GOT3 (cell line): Measurements from ENCODE around the gene CPN1.
A peak's percentile ranks its signal among the peaks of the same experiment; 100 is the strongest.
"Not testable (repeated sequence)": the region's sequence is repeated elsewhere in the genome, so short reads cannot be mapped to it uniquely, and the experiment has no call there.

ENCODE experiments used
- DNase-seq: peaks from one replicate; lab custom pipeline; 2025; ENCODE audit warnings: mixed read lengths; lab: John Stamatoyannopoulos, UW

CPN1 gene

DNA sequence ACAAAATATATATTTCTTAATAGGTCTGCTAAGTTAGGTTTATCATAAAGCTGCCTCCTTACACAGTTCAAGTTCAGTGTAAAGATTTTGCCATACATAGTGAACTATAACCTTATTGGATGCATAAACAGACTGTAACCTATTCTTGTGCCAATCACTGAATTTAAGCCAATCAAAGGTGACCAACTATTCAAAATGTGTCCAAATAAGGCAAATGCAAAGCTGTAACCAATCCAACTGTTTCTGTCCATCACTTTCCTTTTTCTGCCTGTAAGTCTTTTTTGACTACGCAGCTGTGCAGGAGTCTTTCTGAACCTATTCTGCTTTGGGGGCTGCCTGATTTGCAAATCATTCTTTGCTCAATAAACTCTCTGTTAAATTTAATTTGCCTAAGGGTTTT lies 60.3 kb downstream of the CPN1 start:
- no peak for DNase-seq

- DNase-seq = no peak
Observed at GRCh38 chr10:100020886-100021253, 60.8 kb downstream of the CPN1 start.

GRCh38 chr10:100020142-100020885 lies 61.4 kb downstream of the CPN1 start:
- no peak for DNase-seq

GRCh38 chr10:100019787-100020141 lies 61.9 kb downstream of the CPN1 start:
- DNase-seq = no peak

DNA sequence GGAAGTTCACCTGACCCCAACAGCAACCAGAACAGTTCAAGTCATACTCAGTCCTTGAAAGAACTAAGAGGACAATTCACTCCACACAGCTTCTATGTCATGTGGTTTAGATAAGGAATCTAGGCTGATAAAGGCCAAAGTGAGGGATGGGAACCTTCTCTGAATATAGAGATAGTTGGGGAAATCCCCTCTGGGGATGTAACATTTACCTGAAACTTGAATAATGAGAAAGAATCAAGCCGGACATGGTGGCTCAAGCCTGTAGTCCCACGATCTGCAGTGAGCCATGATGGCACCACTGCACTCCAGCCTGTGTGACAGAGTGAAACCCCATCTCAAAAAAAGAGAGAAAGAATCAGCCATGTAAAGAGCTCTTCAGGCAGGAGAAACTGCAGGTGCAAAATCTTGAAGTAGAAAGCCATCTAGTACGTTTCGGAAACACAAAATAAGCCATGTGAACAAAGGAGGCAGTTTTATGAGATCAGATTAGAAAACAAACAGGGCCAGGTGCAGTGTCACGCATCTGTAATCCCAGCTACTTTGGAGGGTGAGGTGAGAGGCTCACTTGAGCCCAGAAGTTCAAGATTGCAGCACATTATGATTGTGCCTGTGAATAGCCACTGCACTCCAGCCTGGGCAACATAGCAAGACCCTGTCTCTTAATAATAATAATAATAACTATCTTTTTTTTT lies 67.5 kb downstream of the CPN1 start:
- no peak for DNase-seq

DNA sequence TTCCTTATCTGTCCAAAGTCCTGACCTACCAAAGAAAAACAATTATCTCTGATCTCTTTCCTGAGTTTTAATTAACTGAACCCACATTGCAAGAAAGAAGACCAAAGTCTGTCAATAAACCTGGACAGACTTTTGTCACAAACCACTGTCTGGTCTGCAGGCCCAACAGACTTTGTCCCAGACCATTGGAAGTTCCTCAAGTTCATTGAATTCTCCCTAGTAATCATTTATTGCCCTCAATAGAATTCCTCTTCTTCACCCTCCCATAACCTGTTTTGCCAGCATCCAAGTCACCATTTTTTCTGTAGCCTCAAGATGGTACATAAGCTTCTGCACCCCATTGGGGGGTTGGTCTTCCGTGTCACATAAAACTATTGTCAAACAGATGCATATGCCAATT lies 68.0 kb downstream of the CPN1 start:
- no peak for DNase-seq

GRCh38 chr10:100011906-100012305 lies 69.8 kb downstream of the CPN1 start:
- not testable (repeated sequence) for DNase-seq

DNA sequence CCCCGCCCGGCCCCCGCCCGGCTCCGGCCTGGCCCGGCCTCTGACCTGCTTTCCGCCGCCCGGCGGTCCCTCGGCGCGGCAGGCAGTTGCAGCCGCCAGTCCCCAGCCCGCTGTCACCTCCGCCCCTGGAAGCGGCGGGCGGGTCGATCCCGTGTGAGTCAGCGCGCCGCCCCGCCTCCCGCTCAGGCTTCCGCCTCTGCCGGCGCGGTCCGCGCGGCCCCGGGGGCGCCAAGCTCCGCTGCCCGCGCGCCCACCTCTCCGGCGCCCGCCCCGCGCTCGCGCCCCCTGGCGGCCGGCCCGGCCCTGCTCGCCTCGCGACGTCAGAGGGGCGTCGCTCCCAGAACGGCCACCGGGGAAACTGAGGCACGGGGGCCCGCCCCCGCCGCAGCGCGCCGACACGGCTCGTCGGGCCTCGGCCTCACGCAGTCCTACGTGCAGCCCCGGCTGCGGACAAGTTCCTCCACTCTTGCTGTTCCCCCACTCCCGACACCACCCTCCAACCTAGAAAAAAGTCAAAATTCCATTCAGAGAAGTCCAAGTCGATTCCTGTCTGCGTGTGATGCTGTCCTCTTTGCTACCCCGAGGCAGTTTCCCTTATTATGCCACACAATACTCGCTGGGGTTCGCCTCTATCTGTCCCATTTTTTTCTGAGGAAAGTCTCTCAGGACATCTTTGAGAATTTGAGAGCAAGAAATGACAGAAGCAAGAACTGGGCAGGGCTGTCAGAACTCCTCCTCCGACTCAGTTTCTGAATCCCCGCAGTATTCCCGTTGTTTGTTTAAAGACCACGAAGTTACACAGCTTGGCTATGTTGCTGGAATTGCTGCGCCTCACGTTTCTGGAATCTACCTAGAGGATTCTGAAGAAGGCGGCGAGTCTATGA lies 71.6 kb downstream of the CPN1 start, which contains the start of gene DNMBP:
TSS of gene DNMBP (minus strand) at position 155 of the 884 bp plus-strand sequence. CDS start 37,823 bp downstream, outside the sequence.
- peak; percentile 62 for DNase-seq

DNA sequence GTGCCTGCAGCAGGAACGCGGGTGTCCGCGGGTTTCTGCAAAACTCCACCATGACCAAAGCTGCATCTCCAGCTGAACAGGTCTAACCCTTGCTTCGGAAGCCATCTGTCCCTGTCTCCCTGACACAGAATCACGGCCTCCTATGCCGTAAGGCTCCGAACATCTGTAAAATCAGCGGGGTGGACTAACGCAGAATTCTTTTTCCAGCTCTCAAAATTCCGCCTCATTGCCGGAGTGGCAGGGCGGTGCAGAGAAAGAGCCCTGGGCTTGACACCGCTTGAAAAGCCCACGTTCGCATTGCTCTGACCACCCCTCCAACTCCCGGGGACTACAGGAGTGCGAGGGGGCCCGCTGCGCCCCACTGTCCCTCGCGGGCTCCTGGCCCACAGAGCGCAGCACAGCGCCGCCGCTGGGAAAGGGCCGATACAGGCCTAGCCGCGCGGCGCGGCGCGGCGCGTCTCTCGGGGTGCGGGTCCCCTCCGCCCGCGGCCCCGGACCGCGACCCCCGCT lies 72.3 kb downstream of the CPN1 start:
- peak; percentile 62 for DNase-seq

DNA sequence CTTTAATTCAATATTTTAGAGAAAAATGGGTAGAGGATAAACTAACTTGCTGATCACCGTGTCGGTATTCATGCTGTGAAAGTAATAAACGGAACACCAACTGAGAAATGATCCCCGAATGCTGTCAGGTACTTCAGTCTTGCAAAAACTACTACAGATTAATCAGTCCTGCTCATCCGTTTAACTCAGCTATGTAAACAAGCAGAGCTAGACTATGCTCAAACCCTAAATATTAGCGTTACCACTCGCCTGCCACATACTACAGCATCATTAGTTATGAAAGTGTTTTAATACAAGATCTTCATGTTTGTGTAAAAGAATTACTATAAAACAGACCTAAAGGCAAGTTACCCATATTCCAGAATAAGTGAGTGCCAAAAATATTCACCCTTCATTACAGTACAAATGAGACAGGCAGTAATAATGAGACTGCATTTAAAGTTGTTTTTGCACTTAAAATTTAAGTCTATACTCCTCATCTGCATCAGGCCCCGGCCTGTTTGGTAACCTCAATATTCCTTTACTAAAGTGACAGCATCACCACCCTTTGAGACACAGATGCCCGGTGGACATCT lies 72.9 kb downstream of the CPN1 start:
- no peak for DNase-seq

GRCh38 chr10:100008142-100008522 lies 73.5 kb downstream of the CPN1 start:
- no peak for DNase-seq

DNA sequence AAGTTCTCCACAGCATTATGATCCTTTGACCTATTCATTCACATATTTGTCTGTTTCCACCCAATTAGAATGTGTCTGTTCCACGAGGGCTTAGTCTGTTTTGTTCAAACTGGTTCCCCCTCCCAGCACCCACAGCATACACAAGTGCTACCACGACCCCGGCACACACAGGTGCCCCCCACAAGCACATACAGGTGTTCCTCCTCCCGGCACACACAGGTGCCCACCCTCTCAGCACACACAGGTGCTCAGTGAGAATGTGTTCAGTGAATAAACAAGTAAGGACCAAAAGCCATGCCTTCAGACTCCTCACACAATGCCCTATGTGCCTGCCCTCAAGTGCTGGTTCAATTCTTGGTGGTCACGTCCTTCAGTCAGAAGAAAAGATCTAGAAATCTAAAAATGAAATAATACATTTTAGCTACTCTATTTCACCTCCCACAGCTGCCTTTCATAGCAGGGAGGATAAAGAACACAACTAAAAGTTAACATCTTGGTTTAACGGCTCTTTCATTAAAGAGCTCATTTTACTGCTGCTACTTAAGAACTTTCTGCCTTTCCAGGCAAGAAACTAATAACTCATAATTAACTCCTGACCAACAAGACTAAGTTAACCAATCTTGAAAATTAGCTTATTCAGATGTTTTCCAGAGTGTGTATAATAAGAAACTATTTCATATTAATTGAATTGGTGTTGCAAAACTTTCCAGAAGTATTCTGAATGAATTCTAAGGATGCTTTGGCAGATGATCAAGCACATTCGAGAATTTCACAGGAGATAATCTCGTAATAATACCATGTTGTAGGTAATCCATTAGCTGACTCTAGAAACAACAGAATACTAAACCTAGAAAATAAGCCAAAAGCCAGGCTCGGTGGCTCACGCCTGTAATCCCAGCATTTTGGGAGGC lies 74.2 kb downstream of the CPN1 start:
- no peak for DNase-seq

GRCh38 chr10:100006243-100006886 lies 75.3 kb downstream of the CPN1 start:
- no peak for DNase-seq

DNA sequence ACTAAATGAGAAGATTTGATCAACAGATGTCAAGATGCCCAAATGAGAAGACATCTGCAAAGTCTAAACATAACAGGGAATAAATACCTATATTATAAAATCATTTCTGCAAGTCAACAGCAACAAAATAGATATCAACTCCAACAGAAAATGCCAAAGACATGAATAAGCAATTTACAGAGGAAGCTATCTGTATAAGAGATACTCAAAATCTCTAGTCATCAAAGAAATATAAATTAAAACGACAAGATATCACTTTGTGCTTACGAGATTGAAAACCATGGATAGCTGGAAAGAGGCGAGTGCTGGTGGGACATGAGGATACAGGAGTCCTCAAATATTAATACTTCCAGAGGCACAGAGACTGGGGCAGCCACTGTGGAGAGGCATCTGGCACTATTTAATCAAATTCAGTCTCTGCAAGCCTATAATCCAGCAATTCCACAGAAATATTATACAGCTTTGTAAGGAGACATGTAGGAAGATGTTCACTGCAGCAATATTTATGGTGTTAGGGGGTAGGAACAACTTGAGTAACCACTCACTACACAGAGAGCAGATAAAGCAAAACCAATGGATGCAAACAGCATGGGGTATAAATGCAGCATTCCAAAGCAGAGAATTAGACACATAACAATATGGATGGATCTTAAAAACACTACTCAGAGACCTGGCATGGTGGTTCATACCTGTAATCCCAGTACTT lies 76.7 kb downstream of the CPN1 start:
- no peak for DNase-seq

GRCh38 chr10:100000109-100000644 lies 81.5 kb downstream of the CPN1 start:
- no peak for DNase-seq

DNA sequence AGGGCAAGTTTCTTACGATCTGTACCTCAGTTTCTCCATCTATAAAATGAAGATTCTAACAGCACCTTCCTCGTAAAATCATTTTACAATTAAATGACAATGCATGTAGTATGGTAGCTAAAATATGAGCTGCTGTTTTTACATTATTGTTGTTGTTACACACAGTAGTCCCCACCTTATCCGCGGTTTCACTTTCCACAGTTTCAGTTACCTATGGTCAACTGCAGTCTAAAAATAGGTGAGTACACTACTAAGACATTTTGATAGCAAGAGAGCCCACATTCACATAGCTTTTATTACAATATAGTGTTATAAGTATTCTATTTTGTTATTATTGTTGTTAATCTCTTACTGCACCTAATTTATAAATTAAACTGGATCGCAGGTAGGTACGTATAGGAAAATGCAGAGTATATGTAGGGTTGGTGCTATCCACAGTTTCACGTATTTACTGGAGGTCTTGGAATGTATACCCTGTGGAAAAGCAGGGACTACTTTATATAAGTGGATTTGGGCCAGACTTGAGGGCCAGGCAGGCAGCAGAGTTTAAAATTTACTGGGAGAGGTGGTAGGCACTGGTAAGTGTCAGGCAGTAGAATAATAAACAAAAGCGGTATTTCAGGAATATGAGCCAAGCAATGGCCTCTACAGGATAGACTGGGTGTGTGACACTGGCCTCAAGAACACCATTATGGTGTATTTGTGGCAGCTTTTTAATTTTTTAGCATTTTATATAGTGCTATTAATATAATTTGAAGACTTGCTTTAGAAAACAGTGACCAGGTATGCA lies 82.2 kb downstream of the CPN1 start:
- DNase-seq = no peak

DNA sequence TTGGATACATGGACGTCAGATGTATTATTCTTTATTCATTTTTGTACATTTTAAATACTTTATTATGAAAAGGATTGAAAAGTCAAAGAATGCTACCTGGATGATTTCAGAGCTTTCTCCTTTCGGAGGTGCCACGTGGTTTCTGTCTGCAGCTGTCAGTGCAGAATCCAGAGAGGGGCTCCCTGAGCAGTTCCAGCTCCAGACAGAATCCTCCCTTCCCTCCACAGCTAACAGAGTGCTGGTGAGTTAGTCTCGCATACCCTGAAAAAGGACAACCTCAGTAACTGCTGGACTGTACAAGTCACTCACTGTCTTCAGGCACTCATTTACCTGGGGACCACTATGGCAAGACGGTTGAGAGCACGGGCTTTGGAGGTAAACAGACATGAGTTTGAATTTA lies 82.8 kb downstream of the CPN1 start:
- no peak for DNase-seq
